KMS-11 (cell line): Measurements from ENCODE around the gene VPS37B.

Source experiments
- H2AFZ ChIP-seq: fragments of 200-600 bp; sonication (generic); 2 replicates; pipeline ENCODE4 v1.6.1; 2016; ENCODE audit warnings: antibody characterized with exemption, mixed run types, low read depth
- H3K27ac ChIP-seq: fragments of 200-600 bp; sonication (generic); 2 replicates; pipeline ENCODE4 v1.6.1; 2016; ENCODE audit warnings: mild to moderate bottlenecking, mixed run types
- H3K27me3 ChIP-seq: fragments of 200-600 bp; sonication (generic); 2 replicates; pipeline ENCODE4 v1.6.1; 2017; ENCODE audit warnings: mild to moderate bottlenecking, low read depth, mixed run types, moderate library complexity; ENCODE audit not compliant: insufficient read depth
- H3K36me3 ChIP-seq: fragments of 200-600 bp; sonication (generic); 2 replicates; pipeline ENCODE4 v1.6.1; 2017; ENCODE audit warnings: mild to moderate bottlenecking, mixed run types; ENCODE audit not compliant: insufficient read depth
- H3K4me1 ChIP-seq: fragments of 200-600 bp; sonication (generic); 2 replicates; pipeline ENCODE4 v1.6.1; 2016; ENCODE audit warnings: mild to moderate bottlenecking, low read depth, mixed run types; ENCODE audit not compliant: poor library complexity, severe bottlenecking
- H3K4me2 ChIP-seq: fragments of 200-600 bp; sonication (generic); 2 replicates; pipeline ENCODE4 v1.7.0; 2016; ENCODE audit warnings: mild to moderate bottlenecking, mixed run types
- H3K4me3 ChIP-seq: fragments of 200-600 bp; sonication (generic); IDR thresholded peaks from 2 replicates; pipeline ENCODE4 v1.6.1; 2017; ENCODE audit warnings: low read depth, low read length, mixed read lengths; ENCODE audit not compliant: insufficient read depth
- H3K79me2 ChIP-seq: fragments of 200-600 bp; sonication (generic); 2 replicates; pipeline ENCODE4 v1.6.1; 2016; ENCODE audit warnings: low read depth, mixed run types; ENCODE audit not compliant: insufficient read depth
- H3K9ac ChIP-seq: fragments of 200-600 bp; sonication (generic); 2 replicates; pipeline ENCODE4 v1.6.1; 2016; ENCODE audit warnings: mild to moderate bottlenecking, mixed run types
- H4K20me1 ChIP-seq: fragments of 200-600 bp; sonication (generic); 2 replicates; pipeline ENCODE4 v1.6.1; 2016; ENCODE audit warnings: mild to moderate bottlenecking, mixed run types; ENCODE audit not compliant: insufficient read depth
- TF ChIP-seq, protein P1 (sequence below): fragments of 200-600 bp; sonication (generic); conservative IDR thresholded peaks from 2 replicates; pipeline ENCODE4 v1.6.1; 2017; ENCODE audit warnings: low read depth, mild to moderate bottlenecking, antibody characterized with exemption, low read length, moderate library complexity, mixed read lengths

The VPS37B gene

DNA sequence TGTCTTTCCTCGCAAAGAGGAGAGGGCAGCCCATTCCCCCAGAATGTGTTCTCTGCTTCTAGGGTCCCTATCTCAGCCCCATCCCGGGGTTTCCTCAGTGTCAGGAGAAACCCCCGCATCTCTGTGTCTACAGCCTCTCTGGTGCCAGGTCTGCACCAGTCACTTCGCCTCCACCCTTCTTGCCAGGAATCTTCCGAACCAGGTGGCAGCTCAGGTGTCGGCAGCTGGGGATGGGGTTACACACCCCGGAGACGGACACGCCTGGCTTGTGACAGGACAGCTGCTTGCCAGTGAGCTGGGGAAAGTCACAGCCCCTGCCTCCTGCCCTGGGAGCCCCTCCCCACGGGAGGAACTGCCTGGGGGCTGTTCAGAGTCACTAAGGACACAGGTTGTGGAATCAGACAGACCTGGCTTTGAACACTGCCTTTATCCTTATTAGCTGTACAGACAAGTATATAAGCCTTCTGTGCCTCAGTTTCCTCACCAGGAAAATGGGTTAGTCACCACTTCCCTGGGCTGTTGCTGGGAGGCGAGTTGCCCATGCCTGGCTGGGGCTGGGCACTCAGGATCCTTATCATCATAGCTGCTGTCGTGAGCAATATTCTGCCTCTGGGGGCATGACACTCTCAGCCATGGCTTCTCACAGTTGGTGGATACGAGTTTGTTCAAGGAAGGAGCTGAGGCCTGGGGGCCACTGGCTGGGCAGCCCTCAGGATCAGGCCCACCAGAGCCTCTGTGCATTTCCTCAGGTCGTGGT lies 49.9 kb downstream of the VPS37B start:
- Histone ChIP-seq H3K4me2 (no peak overlapping the region), H4K20me1 (no peaks in the 10 kb centered on the region), H3K36me3 (no peaks in the 10 kb centered on the region), H3K79me2 (no peaks in the 10 kb centered on the region), H3K9ac (no peak overlapping the region), H3K27ac (no peak overlapping the region), H3K4me1 (no peaks in the 10 kb centered on the region), H3K27me3 (no peaks in the 10 kb centered on the region), H3K4me3 (no peak overlapping the region), H2AFZ (no peak overlapping the region)
- TF ChIP-seq, protein P1, sequence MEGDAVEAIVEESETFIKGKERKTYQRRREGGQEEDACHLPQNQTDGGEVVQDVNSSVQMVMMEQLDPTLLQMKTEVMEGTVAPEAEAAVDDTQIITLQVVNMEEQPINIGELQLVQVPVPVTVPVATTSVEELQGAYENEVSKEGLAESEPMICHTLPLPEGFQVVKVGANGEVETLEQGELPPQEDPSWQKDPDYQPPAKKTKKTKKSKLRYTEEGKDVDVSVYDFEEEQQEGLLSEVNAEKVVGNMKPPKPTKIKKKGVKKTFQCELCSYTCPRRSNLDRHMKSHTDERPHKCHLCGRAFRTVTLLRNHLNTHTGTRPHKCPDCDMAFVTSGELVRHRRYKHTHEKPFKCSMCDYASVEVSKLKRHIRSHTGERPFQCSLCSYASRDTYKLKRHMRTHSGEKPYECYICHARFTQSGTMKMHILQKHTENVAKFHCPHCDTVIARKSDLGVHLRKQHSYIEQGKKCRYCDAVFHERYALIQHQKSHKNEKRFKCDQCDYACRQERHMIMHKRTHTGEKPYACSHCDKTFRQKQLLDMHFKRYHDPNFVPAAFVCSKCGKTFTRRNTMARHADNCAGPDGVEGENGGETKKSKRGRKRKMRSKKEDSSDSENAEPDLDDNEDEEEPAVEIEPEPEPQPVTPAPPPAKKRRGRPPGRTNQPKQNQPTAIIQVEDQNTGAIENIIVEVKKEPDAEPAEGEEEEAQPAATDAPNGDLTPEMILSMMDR = no peak

DNA sequence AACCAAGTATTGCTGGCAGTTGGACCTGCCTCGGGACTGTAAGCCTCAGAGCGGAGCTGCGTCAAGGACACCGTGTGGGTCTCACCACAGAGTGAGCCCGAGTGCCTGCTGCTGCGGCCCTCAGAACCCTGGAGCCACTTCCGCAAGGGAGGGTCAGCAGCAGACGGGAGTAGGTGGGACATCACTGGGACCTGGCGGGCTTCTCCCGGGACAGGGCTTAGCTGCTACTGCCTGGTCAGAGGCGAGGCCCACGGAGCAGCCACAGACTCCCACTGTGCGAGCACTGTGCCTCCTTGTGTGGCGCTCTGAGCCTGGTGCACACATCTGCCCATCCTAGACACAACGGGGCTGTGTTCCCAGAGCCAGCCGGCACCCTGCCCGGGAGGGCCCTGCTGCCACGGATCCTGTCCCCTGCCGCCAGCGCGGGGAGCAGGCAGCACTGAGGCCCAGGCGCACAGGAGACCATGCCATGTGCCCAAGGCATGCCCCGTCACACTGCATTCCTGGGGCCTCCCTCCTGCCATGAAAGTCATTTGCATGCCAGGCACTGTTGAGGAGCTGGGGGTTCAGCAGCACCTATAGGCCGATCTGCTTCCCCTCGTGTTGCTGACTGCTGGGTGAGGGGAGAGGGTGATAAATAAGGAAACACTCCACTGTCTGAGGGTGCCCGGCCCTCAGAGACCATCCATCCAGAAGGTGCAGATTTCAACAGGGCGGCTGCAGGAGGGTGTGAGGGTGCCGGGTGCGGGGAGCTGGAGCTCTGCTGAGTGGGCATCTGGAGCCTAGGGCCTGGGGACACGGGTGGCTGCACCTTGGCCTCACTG lies 50.7 kb downstream of the VPS37B start:
- no peaks in the 10 kb centered on the region for H3K4me1 ChIP-seq
- no peaks in the 10 kb centered on the region for H3K79me2 ChIP-seq
- no peak overlapping the region for H2AFZ ChIP-seq
- H3K36me3 ChIP-seq = no peaks in the 10 kb centered on the region
- no peak overlapping the region for H3K4me2 ChIP-seq
- H3K27me3 ChIP-seq = no peaks in the 10 kb centered on the region
- H4K20me1 ChIP-seq = no peaks in the 10 kb centered on the region
- H3K9ac ChIP-seq = no peak overlapping the region
- TF ChIP-seq, protein P1 = no peak
- H3K4me3 ChIP-seq = no peak overlapping the region
- H3K27ac ChIP-seq = no peak overlapping the region

DNA sequence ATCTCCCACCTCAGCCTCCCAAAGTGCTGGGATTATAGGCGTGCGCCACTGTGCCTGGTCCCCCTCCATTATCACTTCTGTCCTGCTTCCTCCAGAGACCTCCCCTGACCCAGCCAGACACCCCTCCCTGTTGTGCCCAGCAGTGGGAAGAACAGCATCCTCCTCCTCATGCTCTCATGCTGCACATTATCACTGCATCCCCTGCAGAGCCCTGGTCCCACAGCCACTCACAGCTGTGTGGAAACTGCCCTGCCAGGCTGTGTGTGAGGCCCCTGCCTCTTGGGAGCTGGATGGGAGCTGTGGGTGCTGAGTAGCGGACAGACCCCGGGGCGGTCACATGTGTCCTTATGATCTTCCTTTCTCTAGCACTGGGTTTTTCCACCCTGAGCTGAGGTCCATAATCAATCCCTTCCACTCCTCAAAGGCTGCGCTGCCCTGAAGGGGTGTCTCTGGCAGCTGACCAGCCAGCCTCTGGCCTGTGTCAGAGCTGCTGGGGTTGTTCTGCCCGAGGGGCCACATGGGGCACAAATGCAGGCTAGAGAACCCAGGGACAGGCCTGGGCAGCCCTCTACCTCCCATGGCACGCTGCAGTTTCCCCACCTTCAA lies 51.5 kb downstream of the VPS37B start:
- Histone ChIP-seq H3K4me1 (no peaks in the 10 kb centered on the region), H3K27me3 (no peaks in the 10 kb centered on the region), H3K36me3 (no peaks in the 10 kb centered on the region), H3K4me2 (no peak overlapping the region), H2AFZ (no peak overlapping the region), H4K20me1 (no peaks in the 10 kb centered on the region), H3K9ac (no peak overlapping the region), H3K27ac (no peak overlapping the region), H3K79me2 (no peaks in the 10 kb centered on the region), H3K4me3 (no peak overlapping the region)
- TF ChIP-seq, protein P1 = no peak

DNA sequence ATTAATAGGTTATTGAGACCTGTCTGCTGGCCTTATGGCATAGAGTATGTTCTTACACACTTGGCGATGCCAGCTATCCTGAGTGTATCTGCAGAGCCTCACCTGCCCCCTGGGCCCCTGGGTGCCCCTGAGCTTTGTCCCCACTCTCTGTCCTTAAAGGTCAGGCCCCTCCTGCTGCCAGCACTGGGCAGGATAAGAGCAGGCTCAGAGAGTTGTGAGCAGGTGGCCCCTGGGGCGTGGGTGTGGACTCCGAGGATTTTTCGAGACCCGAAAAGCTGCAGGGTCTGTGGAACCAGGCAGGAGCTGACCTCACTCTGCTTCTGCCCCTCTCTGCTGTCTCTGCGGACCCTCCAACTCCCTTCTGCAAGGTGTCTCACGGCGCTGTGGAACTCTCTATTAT lies 52.5 kb downstream of the VPS37B start:
- Histone ChIP-seq H3K4me3 (no peak overlapping the region), H4K20me1 (no peaks in the 10 kb centered on the region), H3K27ac (no peak overlapping the region), H3K27me3 (no peaks in the 10 kb centered on the region), H3K36me3 (no peaks in the 10 kb centered on the region), H2AFZ (no peak overlapping the region), H3K4me2 (no peak overlapping the region), H3K9ac (no peak overlapping the region), H3K79me2 (no peaks in the 10 kb centered on the region), H3K4me1 (no peaks in the 10 kb centered on the region)
- TF ChIP-seq, protein P1 = no peak
